GM12873 (cell line): ENCODE measurements around the gene TNRC18.

Experiments
- TF ChIP-seq, protein P1 (sequence below): IDR thresholded peaks from 2 replicates; pipeline ENCODE4 v1.5.1; 2012; ENCODE audit warnings: low read depth, mild to moderate bottlenecking, moderate library complexity, low read length, control low read depth; ENCODE audit not compliant: insufficient read depth; ENCODE audit errors: missing control alignments

TNRC18 gene

DNA sequence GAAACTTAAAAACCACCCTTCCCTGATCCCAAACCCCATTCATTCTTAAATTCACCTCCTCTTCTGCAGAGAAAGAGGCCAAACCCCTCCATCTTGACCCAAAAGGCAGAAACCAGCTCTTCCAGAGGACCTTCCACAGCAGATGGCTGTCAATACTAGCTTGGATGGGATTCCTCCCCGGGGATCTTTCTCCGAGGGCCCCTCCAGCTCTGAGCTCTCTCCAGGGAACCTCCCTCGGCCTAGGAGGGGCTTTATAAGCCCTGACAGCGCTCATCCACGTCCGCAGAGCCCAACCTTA lies 5.4 kb downstream of the TNRC18 start:
- TF ChIP-seq, protein P1, sequence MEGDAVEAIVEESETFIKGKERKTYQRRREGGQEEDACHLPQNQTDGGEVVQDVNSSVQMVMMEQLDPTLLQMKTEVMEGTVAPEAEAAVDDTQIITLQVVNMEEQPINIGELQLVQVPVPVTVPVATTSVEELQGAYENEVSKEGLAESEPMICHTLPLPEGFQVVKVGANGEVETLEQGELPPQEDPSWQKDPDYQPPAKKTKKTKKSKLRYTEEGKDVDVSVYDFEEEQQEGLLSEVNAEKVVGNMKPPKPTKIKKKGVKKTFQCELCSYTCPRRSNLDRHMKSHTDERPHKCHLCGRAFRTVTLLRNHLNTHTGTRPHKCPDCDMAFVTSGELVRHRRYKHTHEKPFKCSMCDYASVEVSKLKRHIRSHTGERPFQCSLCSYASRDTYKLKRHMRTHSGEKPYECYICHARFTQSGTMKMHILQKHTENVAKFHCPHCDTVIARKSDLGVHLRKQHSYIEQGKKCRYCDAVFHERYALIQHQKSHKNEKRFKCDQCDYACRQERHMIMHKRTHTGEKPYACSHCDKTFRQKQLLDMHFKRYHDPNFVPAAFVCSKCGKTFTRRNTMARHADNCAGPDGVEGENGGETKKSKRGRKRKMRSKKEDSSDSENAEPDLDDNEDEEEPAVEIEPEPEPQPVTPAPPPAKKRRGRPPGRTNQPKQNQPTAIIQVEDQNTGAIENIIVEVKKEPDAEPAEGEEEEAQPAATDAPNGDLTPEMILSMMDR, result no peak

DNA sequence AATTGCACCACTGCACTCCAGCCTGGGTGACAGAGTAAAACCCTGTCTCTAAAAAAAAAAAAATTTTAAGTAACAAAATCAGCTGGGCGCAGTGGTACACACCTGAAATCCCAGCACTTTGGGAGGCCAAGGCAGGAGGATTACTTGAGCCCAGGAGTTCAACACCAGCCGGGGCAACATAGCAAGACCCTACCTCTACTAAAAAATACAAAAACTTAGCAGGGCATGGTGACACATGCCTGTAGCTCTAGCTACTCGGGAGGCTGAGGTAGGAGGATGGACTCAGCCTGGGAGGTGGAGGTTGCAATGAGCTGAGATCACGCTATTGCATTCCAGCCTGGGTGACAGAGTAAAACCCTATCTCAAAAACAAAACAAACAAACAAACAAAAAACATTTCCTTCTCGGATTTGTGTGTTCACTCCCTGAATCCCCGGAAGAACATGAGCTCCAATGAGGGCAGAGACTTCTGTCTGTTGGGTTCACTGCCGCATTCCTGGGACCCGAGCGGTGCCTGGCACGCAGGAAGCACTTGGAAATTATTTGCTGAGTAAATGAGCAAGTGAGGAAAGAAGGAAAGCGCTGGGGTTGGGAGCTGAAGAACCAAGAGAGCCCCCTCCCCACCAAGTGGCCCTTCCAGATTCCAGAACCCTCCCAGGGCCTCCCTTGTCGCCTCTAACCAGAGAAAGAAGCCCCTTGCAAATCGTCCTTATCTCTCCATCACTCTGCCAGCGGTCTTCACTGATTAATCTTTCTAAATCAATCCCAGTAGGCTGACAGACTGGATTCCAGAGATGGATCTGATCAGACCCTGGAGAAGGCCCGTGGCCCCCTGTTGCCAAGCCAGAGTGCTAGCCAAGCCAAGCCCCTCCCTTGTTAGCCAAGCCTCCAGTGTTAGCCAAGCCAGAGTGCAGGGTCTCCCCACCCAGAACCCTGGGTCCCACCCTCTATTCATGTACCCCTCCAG lies 6.2 kb downstream of the TNRC18 start:
- TF ChIP-seq, protein P1, result no peak

DNA sequence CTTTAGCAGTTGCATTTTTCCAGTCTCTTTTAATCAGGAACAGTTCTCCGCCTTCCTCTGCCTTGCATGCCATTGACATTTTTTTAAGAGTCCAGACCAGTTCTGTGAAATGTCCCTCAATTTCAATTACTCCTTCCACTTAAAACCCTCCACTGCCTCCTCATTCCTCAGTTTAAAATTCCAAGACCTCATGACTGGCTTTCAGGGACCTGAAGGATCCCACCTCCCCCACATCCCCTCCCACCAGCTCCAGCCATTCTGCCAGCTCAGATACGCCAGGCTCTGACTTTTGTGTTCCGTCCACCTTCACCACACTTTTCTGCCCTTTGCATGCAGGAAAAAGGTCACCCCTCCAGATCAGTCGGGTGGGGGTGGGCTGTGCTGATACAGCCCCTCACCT lies 8.7 kb downstream of the TNRC18 start:
- TF ChIP-seq, protein P1, result no peak

DNA sequence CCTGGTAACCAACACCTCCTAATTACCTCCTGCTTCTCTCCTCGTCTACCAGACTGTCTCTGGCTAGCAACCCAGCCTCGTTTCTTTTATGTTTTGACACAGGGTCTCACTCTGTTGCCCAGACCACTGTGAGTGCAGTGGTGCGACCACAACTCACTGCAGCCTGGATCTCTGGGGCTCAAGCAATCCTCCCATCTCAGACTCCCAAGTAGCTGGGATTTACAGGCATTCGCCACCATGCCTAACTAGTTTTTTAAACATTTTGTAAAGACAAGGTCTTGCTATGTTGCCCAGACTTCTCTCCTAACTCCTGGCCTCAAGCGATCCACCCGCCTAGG lies 10.2 kb downstream of the TNRC18 start:
- TF ChIP-seq, protein P1, result no peak

DNA sequence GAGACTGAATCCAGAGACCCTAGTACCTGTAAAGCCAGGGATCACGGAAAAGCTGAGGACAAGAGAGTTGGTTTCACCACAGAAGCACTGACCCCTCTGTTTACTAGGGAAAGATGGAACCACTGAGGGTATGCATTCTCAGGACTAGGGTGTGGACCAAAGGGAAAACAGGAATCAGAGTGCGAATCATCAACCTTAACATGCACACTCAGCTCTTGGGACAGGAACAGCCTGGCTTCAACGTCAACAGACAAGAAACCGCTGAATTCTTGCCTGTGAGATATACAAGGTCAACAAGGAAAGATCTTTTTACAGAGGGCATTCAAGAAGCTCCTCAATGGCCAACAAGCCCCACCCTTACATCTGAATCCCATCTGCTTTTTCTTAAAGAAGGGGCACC lies 14.9 kb downstream of the TNRC18 start:
- TF ChIP-seq, protein P1, result no peak

DNA sequence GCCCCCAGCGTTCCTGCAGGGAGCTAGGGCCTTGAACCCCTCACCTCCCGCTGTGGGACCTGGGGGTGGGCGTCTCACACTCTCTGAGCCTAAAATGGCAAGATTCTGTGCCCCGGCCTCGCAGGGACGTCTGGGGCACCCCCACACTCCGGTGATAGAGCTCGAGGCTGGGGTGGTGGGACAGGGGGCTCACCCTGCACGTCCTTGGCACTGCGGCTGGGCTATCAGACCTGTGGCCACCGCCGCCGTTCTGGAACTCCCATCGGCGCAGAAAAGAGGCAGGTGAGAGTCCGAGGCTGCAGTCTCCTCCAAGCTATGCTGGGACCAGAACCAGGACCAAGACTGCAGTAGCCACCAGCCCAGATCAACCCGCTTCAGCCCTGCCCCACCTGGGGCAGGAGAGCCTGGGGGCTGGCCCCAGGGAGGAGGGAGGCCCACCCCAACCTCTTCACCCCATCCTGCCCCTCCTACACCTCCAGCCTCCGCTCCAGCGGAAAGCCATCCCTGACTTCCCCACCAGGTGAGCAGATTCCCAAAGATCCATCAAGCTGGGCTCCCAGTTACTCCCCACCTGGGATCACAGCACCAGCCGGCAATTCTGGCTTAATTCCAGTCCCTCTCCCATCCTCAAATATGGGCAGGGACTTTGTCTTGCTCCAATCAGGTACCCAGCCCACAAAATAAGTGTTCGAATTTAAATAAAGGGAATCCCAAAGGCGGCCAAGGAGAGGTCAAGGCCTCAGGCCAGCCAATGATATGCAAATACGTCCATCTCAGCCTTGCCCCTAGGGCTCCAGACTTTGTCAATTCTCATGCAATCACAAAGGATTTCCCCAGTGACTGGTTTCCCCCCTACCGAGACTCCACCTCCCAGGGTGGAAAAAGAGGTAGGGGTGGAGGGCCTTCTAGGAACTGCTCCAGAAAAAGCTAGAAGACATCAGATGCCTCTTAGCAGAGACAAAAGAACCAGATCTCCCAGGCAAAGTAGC lies 16.4 kb downstream of the TNRC18 start:
- TF ChIP-seq, protein P1, result no peak

DNA sequence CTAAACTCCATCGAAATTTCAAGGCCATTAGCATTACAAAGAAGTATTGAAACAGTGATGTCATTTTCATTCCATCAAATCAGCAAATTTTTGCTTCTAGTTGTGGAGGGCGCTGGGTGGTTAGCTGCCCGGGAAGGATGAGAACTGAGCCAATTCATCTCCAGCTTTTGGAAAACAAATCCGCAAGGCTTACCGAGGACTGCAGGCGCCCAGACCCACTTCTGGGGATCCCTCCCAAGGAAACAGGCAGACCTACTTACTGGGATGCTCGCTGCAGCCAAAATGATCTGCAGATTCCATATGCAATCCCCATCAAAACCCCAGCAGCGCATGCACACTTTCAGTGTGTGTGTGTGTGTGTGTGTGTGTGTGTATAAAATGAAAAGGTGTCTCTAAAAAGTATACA lies 19.2 kb downstream of the TNRC18 start:
- TF ChIP-seq, protein P1, result no peak
